Measurements from ENCODE around the gene COL4A1.
A peak's percentile ranks its signal among the peaks of the same experiment; 100 is the strongest.
"Not testable (repeated sequence)": the region's sequence is repeated elsewhere in the genome, so short reads cannot be mapped to it uniquely, and the experiment has no call there.

The COL4A1 gene

DNA sequence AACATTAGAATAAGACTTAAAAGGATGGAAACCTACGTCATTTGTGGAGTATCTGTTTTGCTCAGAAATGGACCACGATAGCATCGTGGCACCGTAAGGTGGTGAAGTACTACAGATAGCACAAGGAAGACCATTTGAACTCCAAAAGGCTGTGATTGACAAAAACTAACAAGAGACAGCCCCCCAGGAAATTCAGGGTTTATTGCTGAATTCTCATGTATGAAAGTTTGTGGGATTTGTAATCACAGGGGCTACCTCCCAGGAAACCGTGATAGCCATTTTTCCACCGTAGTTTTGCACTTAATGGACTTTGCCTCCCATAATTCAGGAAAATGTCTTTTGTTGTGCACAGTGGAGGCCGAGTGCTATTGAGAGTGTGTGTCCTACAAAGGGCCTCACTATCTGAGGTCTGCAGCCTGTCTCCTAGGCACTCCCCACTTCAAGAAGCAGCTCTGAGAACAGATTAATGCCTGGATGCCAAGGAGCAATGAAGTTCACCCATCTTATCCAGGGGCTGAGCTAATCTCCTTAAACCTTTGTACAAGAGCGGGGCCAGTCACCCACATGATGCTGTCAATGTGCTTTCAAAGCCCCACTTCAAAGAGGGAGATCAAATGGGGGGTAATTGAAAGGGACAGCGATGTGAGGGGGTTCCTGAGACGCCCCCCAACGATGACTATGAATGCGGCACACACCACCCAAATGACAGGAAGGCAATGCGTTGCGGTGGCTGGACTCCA is 182.6 kb downstream of the COL4A1 start:
- no peak for DNase-seq

DNA sequence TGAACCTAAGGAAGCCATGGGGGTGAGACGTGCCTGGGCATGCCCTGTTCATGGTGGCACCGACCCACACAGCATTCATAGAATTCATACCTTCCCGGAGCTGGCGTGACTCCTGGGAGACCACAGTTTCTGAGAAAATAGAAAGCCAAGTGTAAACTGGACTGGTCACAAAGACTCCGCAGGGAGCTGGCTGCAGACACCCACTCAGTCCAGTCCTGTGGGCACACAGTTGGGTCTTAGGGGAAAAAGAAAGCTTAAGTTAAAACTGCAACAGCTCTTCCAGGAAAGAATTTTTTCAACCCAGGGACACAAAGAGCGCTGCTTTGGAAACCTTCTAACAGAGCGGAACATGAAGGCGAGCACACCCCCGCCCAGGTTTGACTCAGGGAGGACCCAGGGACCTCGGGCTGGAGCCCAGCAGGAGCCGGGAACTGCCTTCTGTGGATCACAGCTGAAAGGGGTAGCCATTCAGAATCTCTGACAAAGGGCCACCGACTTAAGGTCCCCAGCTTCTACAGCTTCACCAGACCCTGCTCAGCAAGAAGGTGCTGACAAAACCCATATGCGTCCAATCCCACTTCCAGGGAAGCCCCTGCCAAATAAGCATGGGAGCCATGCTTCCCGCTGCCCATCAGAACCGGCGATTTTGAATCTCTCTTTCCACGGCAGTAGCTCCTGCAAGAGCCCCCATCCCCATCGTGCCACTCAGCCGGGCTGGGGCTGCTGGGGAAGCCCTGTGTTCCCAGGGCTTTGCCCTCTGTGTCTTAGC is 183.7 kb downstream of the COL4A1 start:
- no peak for DNase-seq

DNA sequence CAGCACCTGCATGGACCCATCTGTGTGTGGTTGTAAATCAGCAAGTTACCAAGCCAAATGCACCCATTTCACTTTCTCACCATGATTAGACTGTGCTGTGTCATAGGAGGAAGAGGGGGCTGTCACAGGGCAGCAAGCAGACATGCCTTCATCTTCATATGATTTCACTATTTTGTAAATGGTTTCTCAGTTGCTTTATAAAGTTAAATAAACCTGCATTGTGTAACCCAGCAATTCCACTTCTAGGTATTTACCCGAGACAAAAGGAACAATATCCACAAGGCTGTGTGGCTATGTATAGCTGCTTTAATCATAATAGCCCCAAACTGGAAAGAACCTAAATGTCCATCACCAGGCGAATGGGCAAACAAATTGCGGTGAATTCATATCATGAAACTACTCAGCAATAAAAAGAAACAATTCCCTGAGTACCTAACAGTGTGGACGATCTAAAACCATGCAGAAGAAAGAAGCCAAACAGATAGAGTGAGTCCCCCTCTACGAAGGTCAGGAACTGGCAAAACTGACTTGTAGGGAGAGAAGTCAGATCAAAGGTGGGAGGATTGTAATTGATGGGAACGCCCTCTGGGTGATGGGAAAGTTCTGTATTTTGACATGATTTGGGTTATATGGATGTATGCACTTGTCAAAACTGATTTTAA is 185.4 kb downstream of the COL4A1 start:
- no peak for DNase-seq

DNA sequence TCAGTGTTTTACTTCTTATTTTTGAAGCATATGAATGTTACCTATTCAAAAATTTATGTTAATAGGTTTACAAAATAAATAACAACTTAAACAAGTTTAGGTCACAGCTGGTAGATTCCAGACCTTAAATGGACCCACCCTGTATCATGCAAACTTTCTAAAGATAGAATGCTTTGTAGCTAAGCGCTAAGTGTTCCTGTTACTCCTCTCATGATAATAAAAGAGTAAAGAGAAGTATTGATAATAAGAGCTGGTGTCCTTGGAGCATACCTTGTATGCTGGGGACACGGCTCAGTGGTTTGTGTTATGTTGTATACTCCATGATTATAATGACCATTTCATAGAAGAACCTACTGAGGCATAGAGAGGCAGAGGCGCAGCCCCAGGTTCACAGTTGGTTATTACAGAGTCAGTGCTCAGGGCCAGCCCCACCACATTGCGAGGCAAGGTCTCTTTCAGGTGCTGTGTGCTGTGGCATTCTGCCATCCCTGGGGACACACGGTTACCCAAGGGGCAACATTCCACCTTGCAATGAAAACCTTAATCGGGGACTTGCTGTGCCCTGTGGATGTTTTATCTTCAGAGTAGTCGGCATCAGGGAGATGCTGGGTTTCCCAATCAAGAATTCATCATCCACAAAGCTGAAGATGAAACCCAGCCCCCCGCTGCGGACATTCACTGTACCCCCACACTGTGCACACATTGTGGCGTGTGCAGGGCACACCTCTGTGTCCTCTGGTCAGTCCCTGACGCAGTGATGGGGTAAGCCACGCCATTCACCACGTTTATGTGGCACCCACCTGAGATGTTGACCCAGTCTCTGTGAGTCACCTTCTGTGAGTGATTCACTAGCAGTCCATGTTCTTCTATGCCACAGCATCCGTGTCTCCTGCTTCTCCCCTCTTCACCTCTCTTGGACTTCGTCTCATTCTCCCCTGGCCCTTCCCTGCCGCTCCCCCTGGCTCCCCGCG is 186.7 kb downstream of the COL4A1 start:
- no peak for DNase-seq

DNA sequence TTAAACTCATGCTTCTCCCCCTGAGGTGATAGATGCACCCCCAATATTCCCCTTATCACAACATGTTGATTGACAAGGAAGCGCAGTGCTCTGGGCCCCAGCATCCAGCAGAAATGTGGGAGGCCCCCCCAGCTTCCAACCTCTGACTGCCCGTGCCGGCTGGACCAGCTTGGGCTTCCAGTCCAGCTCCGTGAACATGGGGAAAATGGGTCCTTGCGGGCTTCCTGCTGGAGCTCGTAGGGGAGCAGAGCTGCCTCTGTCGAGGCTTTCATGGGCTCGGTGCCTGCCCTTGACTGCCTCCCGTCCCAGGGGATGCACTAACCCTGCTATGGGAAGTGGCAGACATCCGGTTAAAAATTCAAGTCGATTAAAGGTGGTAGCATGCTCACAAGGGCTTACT is 188.9 kb downstream of the COL4A1 start:
- no peak for DNase-seq

DNA sequence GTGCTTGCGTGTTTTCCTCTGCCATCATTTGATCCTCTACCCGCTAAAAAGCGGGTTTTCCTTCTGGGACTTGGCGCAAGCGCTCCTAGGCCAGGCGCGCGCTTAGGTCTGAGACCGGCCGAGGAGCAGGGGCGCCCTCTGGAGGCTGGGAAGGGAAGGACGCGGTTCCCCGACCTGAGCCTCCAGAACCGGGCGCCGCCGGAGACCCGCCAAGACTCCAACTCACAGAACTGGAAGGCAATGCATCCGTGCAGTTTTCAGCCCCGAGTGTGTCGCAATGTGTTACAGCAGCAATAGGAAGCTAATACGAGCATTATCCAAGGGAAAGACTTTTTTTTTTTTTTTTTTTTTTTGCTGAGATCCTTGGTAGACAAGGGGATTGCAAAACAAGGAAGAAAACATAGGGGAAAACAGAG is 190.9 kb downstream of the COL4A1 start:
- DNase-seq = no peak

DNA sequence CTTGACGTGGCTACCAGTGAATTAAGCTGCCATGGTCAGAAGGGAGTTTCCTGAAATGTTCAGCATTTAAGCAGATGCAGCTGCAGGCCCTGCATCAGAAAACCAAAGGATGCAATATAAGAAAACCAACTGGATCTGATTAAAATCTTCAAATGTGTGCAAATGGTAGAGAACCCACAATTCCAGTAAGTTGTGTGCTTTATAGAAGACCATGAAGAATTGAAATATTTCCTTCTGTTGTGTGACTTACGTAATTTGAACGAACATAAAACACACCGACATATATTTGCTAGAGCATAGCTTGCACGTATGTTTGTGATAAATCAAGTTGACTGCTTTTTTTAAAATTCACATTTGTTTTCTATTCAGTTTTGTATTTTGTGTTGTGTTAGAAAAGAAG is 191.4 kb downstream of the COL4A1 start:
- DNase-seq = no peak

DNA sequence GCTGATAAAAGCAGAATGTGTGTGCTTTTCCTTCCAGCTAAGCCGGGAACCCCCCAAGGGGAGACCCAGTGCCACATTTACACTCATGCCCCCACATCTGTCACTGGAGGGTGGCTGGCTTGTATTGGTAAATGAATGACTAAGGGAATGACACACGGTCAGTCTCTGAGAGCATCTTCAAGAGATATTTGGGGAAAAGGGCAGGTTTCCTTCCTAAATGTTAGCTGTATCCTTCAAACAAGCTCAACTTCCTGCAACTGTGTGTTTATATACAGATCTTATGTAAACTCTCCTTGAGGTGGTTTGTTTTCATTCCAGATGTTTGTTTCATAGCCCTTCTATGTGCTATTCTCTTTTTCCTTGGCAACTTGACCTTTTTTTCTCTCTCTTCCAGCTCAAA is 192.6 kb downstream of the COL4A1 start:
- no peak for DNase-seq

DNA sequence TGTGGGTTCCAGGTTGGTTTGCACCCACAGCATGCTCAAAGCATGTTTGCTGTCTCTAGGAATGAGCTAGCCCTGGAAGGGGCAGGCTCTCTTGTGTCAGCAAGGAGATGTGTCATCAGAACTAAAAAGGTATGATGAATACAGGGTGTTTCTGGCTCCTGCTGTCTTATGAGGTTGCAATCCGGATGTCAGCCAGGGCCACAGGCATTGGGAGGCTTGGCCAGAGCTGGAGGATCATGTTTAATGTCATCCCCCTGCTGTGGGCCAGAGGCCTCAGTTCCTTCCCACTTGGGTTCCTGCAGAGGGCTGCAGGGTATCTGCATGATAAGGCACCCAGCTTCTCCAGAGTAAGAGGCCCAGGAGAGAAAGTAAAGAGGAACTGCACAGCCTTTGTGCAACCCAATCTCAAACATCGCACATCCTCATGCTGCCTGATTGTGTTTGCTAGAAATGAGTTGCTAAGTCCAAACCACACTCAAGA is 193.6 kb downstream of the COL4A1 start:
- DNase-seq = no peak

DNA sequence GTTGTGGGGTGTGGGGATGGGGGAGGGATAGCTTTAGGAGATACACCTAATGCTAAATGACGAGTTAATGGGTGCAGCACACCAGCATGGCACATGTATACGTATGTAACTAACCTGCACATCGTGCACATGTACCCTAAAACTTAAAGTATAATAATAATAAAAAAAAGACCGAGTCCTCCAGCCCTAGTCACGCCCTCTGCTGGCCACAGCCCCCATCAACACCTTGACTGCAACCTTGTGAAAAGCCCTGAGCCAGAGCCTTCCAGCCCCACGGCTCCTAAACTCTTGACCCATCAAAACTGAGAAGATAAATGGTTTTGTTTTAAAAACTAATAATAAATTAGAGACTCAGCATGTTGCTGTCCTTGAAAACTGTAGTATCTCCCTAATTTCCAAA is 194.6 kb downstream of the COL4A1 start:
- not testable (repeated sequence) for DNase-seq

DNA sequence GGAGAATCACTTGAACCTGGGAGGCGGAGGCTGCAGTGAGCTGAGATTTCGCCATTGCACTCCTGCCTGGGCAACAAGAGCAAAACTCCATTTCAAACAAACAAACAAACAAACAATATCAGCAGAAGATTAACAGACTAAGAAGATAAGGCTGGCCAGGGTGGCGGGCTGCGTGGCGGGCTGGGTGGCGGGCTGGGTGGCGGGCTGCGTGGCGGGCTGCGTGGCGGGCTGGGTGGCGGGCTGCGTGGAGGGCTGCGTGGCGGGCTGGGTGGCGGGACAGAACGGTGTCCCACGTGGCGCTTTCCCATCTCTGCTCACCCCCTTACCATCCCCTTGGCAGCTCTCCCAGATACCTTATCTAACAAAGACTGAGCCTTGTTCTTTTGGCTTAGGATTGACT is 196.2 kb downstream of the COL4A1 start:
- DNase-seq = no peak

DNA sequence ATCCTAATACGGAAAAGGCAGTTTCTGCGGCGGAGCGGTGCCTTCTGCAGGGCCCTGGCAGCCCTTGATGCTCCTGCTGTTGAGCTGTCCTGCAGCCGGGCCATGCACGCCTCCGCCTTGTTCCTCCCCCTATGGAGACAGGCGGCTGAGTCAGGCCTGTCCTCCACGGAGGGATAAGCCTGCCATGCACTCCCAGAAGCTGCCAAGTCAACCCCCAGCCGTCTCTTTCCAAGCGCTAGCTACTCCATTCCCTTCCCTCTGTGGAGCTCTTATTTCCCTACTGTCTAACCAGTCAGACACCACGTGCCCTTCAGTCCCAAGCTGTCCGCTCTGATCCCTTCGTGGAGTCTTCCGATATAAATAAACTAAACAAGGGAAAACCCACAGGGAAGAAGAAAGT is 197.0 kb downstream of the COL4A1 start:
- DNase-seq = no peak

DNA sequence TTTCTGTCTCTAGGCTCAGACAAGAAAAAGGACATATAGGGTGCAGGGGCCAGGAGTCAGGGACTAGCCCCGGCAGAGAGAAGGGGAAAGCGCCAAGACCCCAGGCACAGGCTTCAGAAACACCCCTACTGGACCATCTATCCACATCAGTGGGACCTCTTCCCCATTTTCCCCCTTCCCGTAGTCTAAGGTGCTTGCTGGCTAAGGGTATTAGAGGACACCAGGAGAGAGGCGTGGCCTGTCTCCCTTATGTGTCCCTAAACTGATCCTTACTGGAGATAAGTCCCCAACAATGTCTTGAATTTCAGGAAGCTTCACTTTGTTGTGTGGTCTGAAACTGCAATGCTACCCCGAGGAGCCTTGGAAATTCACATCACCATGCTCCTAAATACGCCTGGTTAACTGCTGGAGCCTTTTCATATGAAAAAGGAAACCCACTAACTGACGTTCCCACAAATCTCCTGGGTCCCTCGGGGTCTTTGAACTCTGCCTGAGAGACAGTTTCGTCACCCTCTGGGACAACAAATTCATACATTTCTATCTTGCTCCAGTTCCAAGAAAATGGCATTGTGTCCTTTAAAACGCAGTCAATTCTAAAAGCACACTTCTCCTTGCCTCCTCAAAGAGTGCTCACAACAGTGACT is 197.7 kb downstream of the COL4A1 start:
- DNase-seq = no peak

DNA sequence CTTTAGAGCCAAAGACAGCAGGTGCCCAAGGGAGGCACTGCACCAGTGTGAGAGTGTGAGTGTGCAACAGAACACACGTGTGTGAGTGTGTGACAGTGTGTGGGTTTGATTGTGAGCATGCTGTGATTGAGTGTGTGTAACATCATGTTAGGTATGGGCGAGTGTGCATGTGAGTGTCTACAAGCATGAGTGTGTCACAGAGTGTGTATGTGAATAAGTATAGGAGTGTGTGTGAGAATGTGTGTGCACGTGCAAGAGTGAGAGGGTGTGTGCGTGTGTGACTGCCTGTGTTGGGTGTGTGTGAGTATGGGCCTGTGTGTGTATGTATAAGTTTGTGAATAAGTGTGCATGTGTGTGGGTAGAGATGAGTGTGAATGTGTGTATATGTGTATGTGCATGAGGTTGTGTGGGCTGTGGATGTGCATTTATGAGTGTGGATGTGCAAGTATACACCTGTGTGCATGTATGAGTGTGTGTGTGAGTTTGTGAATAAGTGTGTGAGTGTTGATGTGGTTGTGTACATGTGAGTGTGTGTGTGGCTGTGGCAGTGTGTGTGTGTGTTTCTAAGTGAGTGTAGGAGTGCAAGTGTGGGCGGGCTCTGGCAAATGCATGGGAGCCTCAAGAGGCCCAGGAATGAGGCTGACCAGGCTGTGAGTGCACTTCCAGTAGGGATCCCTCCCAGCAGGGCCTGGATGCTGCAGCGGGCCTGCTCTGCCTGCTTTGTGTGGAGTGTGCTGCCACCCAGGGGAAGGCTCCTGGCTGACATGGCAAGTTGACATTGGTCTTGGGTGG is 198.4 kb downstream of the COL4A1 start:
- peak; percentile 72 for DNase-seq

DNA sequence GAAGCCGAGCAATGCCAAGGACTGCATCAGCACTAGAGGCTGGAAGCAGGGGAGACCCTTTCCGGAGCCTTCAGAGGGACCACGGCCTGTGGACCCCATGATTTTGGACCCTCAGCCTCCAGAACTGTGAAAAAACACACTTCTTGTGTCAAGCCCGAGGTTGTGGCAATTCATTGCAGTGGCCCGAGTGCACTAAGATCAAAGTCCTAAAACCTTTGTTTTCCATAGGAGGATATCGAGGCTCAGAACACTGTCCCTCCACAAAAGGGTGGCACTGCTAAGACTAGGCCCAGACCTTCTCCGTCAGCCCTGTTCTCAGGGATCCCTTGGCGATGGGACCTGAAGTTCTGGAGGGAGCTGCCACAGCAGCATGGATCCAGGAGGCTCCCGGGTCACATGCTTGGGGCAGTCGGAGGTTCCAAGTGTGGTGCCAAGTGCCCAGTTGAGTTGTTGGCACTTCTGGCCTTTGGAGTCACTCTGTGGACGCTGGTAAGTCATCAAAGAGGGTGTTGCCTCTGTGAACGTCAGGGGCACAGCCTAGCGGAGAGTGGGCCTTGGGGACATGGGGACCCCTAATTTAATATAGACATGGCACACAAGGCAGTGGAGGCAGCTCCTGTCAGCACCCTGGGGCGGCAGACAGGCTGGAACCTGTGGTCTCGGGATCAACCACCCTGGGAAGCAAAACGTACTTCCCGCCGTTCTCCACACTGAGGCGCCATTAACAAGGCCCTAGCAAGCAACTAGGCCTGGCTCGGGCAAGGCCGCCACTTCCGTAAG is 199.2 kb downstream of the COL4A1 start:
- DNase-seq = no peak

DNA sequence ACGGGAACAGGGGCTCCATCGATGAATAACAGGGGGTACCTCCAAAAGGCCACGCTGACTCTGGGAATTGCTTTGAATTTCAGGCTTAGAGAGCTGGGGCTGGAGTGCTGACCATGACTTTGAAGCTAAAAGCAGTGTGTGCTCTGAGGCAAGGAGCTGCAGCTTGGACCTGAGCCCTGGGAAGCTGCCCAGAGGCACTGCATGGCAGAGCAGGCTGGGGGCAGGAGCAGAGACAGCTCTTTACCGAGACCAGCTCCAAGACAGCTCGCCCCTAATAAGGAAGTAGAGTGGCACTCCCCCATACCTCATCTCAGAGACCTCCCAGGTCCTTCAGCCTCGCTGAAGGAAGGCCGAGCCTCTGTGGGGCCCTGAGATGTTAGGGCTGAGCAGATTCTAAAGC is 200.2 kb downstream of the COL4A1 start:
- DNase-seq = no peak

DNA sequence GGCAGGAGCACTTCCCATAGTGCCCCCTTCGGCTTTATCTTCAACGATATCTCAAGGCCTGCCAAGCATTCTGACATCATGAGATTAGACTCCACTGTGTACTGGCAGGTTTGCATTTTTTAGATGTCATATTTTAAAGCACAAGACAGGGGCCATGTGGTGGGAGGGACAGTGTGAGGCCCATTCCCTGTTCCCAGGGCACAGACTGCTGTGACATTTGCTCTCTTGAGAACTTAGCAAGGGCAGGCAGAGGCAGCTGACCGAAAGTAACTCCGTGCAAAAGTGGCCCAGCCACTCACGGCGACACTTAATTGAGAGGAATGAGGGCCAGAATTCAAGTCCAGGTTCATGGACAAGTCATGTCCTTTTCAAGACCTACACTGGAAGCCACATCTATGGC is 201.8 kb downstream of the COL4A1 start:
- no peak for DNase-seq

DNA sequence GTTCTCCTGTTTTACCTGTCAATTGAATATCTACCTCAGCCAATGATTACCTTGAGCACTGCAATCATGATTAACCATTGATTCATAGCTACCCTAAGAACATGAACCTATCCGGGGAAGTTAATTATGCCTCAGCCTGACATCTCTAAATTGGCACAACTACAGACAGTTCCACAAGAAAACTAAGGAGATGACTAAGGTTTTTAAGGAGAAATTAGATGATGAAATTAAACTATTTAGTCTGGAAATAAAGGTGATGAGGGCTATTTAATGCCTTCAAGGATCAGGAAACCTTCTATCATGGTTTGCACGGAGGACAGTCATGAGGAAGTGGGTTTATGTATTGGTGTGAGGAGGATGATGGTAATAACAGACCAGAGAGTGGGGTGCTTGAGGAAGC is 203.4 kb downstream of the COL4A1 start:
- no peak for DNase-seq

DNA sequence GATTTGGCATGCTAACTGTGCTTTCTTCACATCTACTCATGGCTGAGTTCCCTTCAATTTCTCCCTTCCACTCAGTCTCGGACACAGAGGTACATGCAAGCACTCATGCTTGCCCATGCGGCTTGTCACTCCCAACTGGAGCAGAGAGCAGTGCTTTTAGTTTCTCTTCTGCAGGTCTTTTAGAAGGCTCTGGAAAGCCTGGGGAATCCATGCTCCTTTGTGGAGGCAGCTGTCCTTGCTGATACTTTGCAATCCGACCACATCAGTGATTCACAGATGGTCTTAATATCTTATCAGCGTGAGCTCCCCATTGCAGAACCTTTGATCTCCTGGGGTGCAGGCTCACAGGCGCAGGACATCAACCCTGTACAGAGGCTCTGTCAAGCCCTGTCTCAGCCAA is 203.9 kb downstream of the COL4A1 start:
- no peak for DNase-seq

DNA sequence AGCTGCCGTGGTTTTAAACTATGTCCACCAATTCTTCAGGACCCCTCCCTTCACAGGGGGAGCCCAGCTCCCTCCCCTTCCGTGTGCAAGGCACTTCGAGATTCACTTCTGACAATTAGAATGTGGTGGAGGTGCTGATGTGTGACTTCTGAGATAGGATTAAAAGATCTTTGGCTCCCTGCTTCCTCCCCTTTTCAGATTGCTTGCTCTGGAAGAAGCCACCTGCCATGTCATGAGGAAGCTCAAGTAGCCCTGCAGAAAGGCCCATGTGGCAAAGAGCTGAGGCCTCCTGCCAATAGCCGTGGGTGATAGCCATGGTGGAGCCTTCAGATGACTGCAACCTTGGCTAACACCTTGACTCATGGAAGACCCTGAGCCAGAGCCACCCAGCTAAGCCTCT is 204.9 kb downstream of the COL4A1 start:
- no peak for DNase-seq

DNA sequence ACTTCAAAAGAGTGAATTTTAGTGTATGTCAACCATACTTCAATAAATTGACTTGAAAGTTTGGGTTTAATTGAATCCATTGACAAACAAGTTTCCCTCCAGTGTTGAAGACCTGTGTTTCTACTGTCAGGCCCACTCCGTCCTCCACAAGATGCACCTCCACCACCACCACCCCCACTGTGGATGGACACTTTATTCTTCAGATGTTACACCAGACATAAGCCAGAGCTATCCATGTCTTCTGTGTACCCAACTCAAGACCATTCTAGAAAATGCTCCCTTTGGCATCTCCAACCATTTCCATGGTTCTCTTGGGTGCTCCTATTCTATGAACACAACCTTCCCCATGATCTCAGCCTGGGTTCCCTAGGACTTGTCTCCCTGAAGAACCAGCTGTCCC is 207.0 kb downstream of the COL4A1 start:
- no peak for DNase-seq

Measured in NCI-H510A (cell line).